GM18520 (cell line): ENCODE results near the gene SRGAP1.
"Not testable (repeated sequence)": the region's sequence is repeated elsewhere in the genome, so short reads cannot be mapped to it uniquely, and the experiment has no call there.

ENCODE experiments used
- ATAC-seq: cut with Tn5 transposase; IDR thresholded peaks from one replicate; pipeline ENCODE4 v1.9.1; 2021; ENCODE audit not compliant: unreplicated experiment

SRGAP1 gene

GRCh38 chr12:64105026-64105425, 260.5 kb downstream of the SRGAP1 start:
- ATAC-seq = no peak

GRCh38 chr12:64107776-64108175, 263.3 kb downstream of the SRGAP1 start:
- no peak for ATAC-seq

DNA sequence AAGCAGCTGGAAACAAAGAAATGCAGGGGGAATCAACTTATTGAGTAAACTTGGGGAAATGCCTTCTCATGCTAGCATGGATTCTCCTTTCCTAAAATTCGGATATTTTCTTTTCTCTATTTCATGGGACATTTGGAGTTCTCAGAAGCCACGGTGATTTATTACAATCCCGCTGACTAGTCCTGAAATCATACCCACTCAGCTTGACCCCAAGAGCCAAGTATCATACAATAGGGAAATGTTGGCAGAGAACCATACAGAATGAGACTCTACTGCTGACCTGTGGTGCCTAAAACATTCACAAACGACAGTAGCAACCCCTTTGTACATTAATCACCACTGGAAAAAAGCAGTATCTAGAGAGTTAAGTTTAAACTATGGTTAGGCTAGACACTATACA, 265.2 kb downstream of the SRGAP1 start:
- ATAC-seq = no peak

GRCh38 chr12:64110864-64111263, 266.4 kb downstream of the SRGAP1 start:
- ATAC-seq = no peak

GRCh38 chr12:64116969-64117368, 272.5 kb downstream of the SRGAP1 start:
- no peak for ATAC-seq

DNA sequence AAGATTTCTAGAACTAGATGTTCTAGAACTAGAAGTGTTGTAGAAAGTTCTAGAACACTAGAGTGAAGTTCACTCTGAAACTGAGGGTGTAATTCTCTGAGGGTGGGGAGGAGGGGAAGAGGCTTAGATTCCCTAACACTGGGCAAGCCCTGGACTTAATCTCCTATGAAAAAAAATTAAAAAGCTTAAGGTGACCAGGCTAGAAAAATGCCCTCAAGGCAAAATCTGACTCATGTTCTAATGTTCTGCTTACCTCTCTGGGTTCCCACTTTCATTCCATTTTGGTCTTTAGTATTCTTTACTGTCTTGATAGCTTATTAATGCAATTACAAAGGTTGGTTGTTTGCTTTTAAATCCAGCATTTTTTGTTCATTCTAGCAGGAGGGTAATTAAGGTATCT, 276.1 kb downstream of the SRGAP1 start:
- ATAC-seq = no peak

DNA sequence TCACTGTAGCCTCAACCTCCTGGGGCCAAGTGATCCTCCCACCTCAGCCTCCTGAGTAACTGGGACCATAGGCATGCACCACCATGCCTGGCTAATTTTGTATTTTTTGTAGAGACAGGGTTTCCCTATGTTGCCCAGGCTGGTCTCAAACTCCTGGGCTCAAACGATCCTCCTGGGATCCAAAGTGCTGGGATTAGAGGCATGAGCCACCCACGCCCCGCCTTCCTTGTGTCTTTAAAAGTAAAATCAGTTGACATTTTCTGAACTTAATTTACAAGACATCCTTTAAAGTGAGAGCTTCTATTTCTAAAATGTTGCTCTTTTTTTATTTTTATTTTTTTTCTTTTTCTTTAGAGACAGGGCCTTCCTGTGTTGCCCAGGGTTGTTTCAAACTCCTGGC, 276.6 kb downstream of the SRGAP1 start:
- not testable (repeated sequence) for ATAC-seq

- ATAC-seq = no peak
Observed at GRCh38 chr12:64122154-64122553, 277.7 kb downstream of the SRGAP1 start.

- no peak for ATAC-seq
Observed at GRCh38 chr12:64122995-64123394, 278.5 kb downstream of the SRGAP1 start.

- no peak for ATAC-seq
Observed at GRCh38 chr12:64123448-64123847, 278.9 kb downstream of the SRGAP1 start.

DNA sequence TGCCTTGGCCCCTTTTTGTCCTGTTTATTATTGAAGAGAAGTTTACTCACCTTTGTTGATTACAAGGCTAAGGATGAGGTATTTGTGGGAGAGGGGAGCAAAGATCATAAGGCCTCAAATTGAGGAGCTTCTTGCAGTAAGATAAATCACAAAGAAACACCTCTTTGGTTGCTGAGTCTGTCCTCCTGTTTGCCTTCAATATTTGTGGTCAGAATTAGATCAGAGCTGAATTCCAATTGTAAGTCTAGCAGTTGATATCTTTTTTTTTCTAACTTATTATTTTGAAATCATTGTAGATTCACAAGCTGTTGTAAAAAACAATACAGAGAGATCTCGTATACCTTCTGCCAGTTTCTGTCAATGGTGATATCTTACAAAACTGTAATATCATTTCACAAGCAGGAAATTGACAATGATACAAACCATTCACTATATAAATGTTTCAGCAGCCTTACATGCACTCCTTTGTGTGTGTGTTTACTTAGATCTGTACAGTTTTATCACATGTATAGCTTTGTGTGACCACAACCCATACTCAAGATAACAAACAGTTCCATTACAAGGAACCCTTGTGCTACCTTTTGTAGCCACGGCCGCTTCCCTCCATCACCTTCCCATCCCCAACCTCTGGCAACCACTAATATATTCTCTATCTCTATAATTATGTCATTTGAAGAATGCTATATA, 280.2 kb downstream of the SRGAP1 start:
- no peak for ATAC-seq

GRCh38 chr12:64125913-64126312, 281.4 kb downstream of the SRGAP1 start:
- no peak for ATAC-seq

DNA sequence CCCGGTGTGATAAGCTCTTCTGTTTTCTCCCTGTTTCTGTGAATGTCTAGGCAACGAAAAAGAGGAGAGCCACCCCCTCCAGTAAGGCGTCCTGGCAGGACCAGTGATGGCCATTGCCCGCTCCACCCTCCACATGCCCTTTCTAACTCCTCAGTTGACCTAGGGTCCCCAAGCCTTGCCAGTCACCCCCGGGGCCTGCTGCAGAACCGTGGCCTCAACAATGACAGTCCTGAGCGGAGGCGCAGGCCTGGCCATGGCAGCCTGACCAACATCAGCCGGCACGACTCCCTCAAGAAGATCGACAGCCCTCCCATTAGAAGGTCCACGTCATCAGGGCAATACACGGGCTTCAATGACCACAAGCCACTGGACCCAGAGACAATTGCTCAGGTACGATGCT, 283.3 kb downstream of the SRGAP1 start:
- ATAC-seq = no peak

DNA sequence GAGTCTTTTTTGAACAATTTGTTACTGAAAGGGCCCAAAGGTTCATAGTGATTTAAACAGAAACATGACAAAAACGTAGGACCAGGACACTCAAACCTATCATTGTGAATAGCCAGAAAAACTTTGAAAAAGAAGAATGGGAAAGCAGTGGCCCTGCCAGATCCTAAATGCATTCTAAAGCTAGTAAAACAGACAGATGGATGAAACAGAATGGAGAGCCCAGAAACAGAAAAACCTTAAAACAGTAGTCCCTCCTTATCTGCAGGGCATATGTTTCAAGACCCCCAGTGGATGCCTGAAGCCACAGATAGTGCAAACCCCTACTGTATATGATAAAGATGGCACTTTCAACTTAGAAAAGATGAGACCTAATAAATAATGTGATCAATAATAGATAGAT, 283.9 kb downstream of the SRGAP1 start:
- ATAC-seq = no peak

DNA sequence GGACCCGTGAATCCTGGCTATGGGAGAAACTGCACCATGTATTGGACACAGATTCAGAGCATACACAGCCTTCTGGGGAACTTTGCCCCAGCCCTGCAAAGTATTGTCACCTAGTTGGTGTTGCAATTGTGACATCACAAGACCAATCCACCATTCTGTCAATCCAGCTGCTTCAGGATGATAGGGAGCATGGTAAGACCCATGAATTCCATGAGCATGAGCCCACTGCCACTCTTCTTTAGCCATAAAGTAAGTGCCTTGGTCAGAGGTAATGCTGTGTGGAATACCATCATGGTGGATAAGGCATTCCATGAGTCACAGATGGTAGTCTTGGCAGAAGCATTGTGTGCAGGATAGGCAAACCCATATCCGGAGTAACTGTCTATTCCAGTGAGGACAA, 286.0 kb downstream of the SRGAP1 start:
- ATAC-seq = not testable (repeated sequence)

DNA sequence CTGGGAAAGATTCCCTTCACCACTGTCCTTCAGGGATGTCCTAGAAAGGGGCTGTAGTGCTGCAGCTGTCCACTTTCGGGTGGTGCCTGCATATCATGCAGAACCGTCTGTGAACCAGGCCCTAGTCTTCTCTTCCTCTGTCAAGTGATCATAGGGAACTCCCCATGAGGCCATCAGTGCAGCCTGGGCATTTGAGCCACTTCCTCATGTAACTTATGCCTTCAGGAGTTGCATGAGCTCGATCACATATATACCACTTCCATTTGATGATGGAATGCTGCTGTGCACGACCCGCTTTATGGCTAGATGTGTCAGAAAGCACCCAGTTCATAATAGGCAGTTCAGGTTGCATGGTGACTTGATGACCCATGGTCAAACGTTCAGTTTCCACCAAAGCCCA, 287.0 kb downstream of the SRGAP1 start:
- not testable (repeated sequence) for ATAC-seq

DNA sequence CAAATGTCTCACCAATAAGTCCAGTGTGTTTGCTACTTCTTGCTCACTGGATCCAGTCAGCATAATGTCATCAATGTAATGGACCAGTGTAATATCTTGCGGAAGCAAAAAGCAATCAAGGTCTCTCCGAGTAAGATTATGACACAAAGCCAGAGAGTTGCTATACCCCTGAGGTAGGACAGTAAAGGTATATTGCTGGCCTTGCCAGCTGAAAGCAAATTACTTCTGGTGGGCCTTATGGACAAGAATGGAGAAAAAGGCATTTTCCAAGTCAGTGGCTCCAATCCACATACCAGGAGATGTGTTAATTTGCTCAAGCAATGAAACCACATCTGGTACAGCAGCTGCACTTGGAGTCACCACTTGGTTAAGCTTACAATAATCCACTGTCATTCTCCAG, 288.2 kb downstream of the SRGAP1 start:
- ATAC-seq = not testable (repeated sequence)

DNA sequence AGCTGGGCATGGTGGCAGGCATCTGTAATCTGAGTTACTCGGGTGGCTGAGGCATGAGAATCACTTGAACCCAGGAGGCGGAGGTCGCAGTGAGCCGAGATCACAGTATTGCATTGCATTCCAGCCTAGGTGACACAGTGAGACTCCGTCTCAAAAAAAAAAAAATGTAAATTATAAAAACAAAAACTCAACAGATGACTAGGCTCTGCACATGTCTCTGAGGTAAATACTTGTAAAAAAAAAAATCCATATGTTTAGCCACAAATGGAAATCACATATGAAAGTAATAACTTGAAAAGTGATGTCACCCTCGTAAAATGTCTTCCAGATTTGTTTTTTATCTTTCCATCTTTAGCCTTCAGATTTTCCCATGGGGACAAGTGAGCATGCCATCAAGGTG, 292.6 kb downstream of the SRGAP1 start:
- no peak for ATAC-seq

- no peak for ATAC-seq
Observed at GRCh38 chr12:64139021-64139420, 294.5 kb downstream of the SRGAP1 start.

DNA sequence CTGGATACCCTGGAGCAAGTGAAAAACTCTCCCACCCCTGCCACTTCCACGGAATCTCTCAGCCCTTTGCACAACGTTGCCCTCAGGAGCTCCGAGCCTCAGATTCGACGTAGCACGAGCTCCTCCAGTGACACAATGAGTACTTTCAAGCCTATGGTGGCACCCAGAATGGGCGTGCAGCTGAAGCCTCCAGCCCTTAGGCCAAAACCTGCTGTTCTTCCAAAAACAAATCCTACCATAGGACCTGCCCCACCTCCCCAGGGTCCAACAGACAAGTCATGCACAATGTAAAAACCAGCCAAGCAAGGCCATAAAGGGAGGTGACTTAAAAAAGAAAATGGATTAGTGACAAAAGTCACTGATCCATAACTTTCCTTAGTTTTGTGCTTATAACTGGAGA, 297.9 kb downstream of the SRGAP1 start:
- no peak for ATAC-seq

DNA sequence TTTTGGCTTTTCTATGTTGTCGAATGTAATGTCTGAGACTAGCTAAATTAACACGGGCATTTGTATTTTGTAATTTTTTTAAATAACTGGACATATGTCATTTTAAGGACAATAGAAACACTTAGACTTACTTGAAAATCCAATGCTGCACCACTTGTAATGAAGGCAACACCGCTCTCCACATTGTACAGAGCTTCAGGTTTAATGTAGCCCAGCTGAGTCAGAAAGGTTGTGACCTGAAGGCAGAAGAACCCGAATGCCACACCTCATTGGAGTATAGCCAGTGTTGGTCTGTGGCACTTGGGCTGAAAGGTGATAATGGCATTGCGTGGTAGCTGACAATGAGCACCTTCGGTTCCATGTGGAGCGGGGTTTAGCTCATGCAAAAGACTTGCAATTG, 298.3 kb downstream of the SRGAP1 start:
- no peak for ATAC-seq

- ATAC-seq = no peak
Observed at GRCh38 chr12:64145226-64145625, 300.7 kb downstream of the SRGAP1 start.

DNA sequence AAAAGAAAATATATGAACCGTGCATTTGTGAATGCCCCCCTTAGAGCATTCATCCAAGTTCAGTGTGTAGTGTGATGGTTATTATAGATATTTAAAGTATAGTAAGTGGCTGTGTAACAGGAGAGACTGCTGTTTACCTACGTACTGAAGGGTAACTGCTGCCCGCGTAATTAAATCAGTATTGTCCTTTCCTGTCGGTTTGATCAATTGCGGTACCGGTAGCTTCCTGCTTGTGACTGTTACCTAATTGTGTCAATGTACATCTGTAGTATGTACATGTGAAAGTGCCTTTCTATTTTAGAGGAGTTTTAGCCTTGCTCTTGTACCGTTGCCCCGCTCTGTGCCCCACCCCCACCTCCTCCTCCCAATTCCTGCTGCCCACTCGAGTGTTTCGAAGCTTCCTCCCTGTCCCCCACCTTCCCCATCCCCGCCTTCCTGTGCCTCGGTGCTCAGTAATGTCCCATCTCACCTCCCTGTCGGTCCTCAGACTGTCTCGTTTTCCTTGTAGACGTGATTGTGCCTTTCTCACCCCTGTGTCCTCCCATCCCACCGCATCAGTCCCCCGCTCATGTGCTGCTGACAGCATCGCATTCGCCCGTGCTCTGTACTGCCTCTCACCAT, 302.6 kb downstream of the SRGAP1 start:
- no peak for ATAC-seq
